ENCODE data around the gene TCF15. TPM values are rescaled to one million over a fixed set of nuclear protein-coding genes. Genes with fewer than 3 reads are reported as not detected.

The TCF15 gene
- total and polyA plus RNA-seq, 2 experiments from 2014 or later = not detected

GRCh38 chr20:638579-638978 lies 28.5 kb upstream of the TCF15 start:
- Histone ChIP-seq H3K79me2 (no peaks in the 10 kb centered on the region), H4K20me1 (ENCODE audit: insufficient read depth, poor library complexity, severe bottlenecking) (no peaks in the 10 kb centered on the region), H3K4me1 (ENCODE audit: insufficient read depth) (no peaks in the 10 kb centered on the region), H3K9me2 (replicated peaks; ENCODE audit: insufficient read depth) (no peaks in the 10 kb centered on the region), H3K27ac (no peak overlapping the region), H3K4me3 (no peak overlapping the region), H2AFZ (no peak overlapping the region), H3K9me3 (ENCODE audit: low read depth) (no peaks in the 10 kb centered on the region), H3K27me3 (no peaks in the 10 kb centered on the region), H3K4me2 (no peak overlapping the region), H3K36me3 (replicated peaks; ENCODE audit: insufficient read depth, low read depth) (no peaks in the 10 kb centered on the region)
- TF ChIP-seq EZH2 (IDR thresholded peaks at IDR 0.05; ENCODE audit: borderline replicate concordance) (no peak), CTCF (IDR thresholded peaks at IDR 0.05; ENCODE audit: poor library complexity) (no peak), EZH2phosphoT487 (IDR thresholded peaks at IDR 0.05; ENCODE audit: low read depth, severe bottlenecking, unreplicated experiment) (no peak)
- DNase-seq (ENCODE audit: low spot score) = no peak
- 92% methylated on average over 1 of the region's 1 CpG for WGBS (ENCODE audit: low lambda C conversion rate, missing lambda C conversion rate)

- H3K36me3 ChIP-seq (replicated peaks; ENCODE audit: insufficient read depth, low read depth) = no peaks in the 10 kb centered on the region
- TF ChIP-seq EZH2 (IDR thresholded peaks at IDR 0.05; ENCODE audit: borderline replicate concordance) (no peak), CTCF (IDR thresholded peaks at IDR 0.05; ENCODE audit: poor library complexity) (no peak), EZH2phosphoT487 (IDR thresholded peaks at IDR 0.05; ENCODE audit: low read depth, severe bottlenecking, unreplicated experiment) (no peak)
- no peaks in the 10 kb centered on the region for H3K4me1 ChIP-seq (ENCODE audit: insufficient read depth)
- no peak overlapping the region for H2AFZ ChIP-seq
- H3K9me3 ChIP-seq (ENCODE audit: low read depth) = no peaks in the 10 kb centered on the region
- H3K79me2 ChIP-seq = no peaks in the 10 kb centered on the region
- no peaks in the 10 kb centered on the region for H3K27me3 ChIP-seq
- 86% methylated on average over 2 of the region's 2 CpGs for WGBS (ENCODE audit: low lambda C conversion rate, missing lambda C conversion rate)
- H3K9me2 ChIP-seq (replicated peaks; ENCODE audit: insufficient read depth) = no peaks in the 10 kb centered on the region
- DNase-seq (ENCODE audit: low spot score) = no peak
- H3K4me2 ChIP-seq = no peak overlapping the region
- H3K27ac ChIP-seq = no peak overlapping the region
- no peaks in the 10 kb centered on the region for H4K20me1 ChIP-seq (ENCODE audit: insufficient read depth, poor library complexity, severe bottlenecking)
- H3K4me3 ChIP-seq = no peak overlapping the region
Measured at GRCh38 chr20:637559-637958, 27.4 kb upstream of the TCF15 start.

- no peak for DNase-seq (ENCODE audit: low spot score)
- H3K4me3 ChIP-seq = no peak overlapping the region
- H4K20me1 ChIP-seq (ENCODE audit: insufficient read depth, poor library complexity, severe bottlenecking) = no peaks in the 10 kb centered on the region
- no peaks in the 10 kb centered on the region for H3K27me3 ChIP-seq
- no peak overlapping the region for H3K27ac ChIP-seq
- H3K9me2 ChIP-seq (replicated peaks; ENCODE audit: insufficient read depth) = no peaks in the 10 kb centered on the region
- no peaks in the 10 kb centered on the region for H3K36me3 ChIP-seq (replicated peaks; ENCODE audit: insufficient read depth, low read depth)
- WGBS (ENCODE audit: low lambda C conversion rate, missing lambda C conversion rate) = 75% methylated on average over 7 of the region's 7 CpGs
- H3K9me3 ChIP-seq (ENCODE audit: low read depth) = no peaks in the 10 kb centered on the region
- H3K4me1 ChIP-seq (ENCODE audit: insufficient read depth) = no peaks in the 10 kb centered on the region
- no peaks in the 10 kb centered on the region for H3K79me2 ChIP-seq
- no peak overlapping the region for H3K4me2 ChIP-seq
- no peak for TF ChIP-seq EZH2phosphoT487 (IDR thresholded peaks at IDR 0.05; ENCODE audit: low read depth, severe bottlenecking, unreplicated experiment)
- no peak for TF ChIP-seq EZH2 (IDR thresholded peaks at IDR 0.05; ENCODE audit: borderline replicate concordance)
- no peak for TF ChIP-seq CTCF (IDR thresholded peaks at IDR 0.05; ENCODE audit: poor library complexity)
- H2AFZ ChIP-seq = no peak overlapping the region
Measured at GRCh38 chr20:635893-636338, 25.8 kb upstream of the TCF15 start.

Measured in hepatocyte (in vitro differentiated cells).